Measurements from ENCODE around the gene SLC44A1.

GRCh38 chr9:105485131-105485530 is 240.7 kb downstream of the SLC44A1 start:
- TF ChIP-seq CTCF (IDR thresholded peaks at IDR 0.05) (no peak), POLR2A (IDR thresholded peaks at IDR 0.05) (no peak)

Measured in adrenal gland (tissue), 5 donors.